ENCODE data around the gene FCHO2.
A peak's percentile ranks its signal among the peaks of the same experiment; 100 is the strongest.

FCHO2 gene

GRCh38 chr5:72940082-72940481 is 15.8 kb upstream of the FCHO2 start:
- POLR2A ChIA-PET, result no interaction called here
- H3K4me3 ChIP-seq (ENCODE audit: low read depth, low read length), result no peak overlapping the region
- CTCF ChIA-PET, result no interaction called here
- DNase-seq (ENCODE audit: low read depth, low spot score), result no peak
- no peak for TF ChIP-seq CTCF (IDR thresholded peaks at IDR 0.05; ENCODE audit: insufficient read depth, low read length, missing control alignments)

- TF ChIP-seq CTCF (IDR thresholded peaks at IDR 0.05; ENCODE audit: insufficient read depth, low read length, missing control alignments), result no peak
- no peak overlapping the region for H3K4me3 ChIP-seq (ENCODE audit: low read depth, low read length)
- POLR2A ChIA-PET, result no interaction called here
- DNase-seq (ENCODE audit: low read depth, low spot score), result no peak
- CTCF ChIA-PET, result no interaction called here
Measured at GRCh38 chr5:72943307-72943706, 12.5 kb upstream of the FCHO2 start.

- H3K4me3 ChIP-seq (ENCODE audit: low read depth, low read length), result no peak overlapping the region
Measured at GRCh38 chr5:72947498-72947897, 8.3 kb upstream of the FCHO2 start.

GRCh38 chr5:72949481-72949880 is 6.4 kb upstream of the FCHO2 start:
- POLR2A ChIA-PET, result no interaction called here
- no peak for DNase-seq (ENCODE audit: low read depth, low spot score)
- no peak overlapping the region for H3K4me3 ChIP-seq (ENCODE audit: low read depth, low read length)
- CTCF ChIA-PET, result interaction anchor here (0.5 kb wide), 1 partner anchor 62 kb away, joined by 3 read pairs; no protein-coding TSS in a partner anchor
- TF ChIP-seq CTCF (IDR thresholded peaks at IDR 0.05; ENCODE audit: insufficient read depth, low read length, missing control alignments), result no peak

More at GRCh38 chr5:72947498-72947897, 8.3 kb upstream of the FCHO2 start:
- DNase-seq (ENCODE audit: low read depth, low spot score), result no peak
- TF ChIP-seq CTCF (IDR thresholded peaks at IDR 0.05; ENCODE audit: insufficient read depth, low read length, missing control alignments), result no peak
- CTCF ChIA-PET, result no interaction called here
- POLR2A ChIA-PET, result no interaction called here

GRCh38 chr5:72951671-72952468 is 4.0 kb upstream of the FCHO2 start:
- no peak for DNase-seq (ENCODE audit: low read depth, low spot score)
- CTCF ChIA-PET, result interaction anchor here (0.7 kb wide), 1 partner anchor 499 kb away, joined by 3 read pairs; no protein-coding TSS in a partner anchor
- peak overlapping the region; percentile 21; the same call in 1 of the 2 replicates for H3K4me3 ChIP-seq (ENCODE audit: low read depth, low read length)
- TF ChIP-seq CTCF (IDR thresholded peaks at IDR 0.05; ENCODE audit: insufficient read depth, low read length, missing control alignments), result no peak
- POLR2A ChIA-PET, result no interaction called here

GRCh38 chr5:72954389-72954788 is 1.5 kb upstream of the FCHO2 start:
- DNase-seq (ENCODE audit: low read depth, low spot score), result no peak
- POLR2A ChIA-PET, result no interaction called here
- CTCF ChIA-PET, result interaction anchor here (1.6 to 2.5 kb wide), 3 partner anchors 39 to 264 kb away, joined by 6 to 13 read pairs (median 6); no protein-coding TSS in a partner anchor
- no peak for TF ChIP-seq CTCF (IDR thresholded peaks at IDR 0.05; ENCODE audit: insufficient read depth, low read length, missing control alignments)
- no peak overlapping the region; the same call in 1 of the 2 replicates for H3K4me3 ChIP-seq (ENCODE audit: low read depth, low read length)
